ENCODE data around the gene NFIA.

DNA sequence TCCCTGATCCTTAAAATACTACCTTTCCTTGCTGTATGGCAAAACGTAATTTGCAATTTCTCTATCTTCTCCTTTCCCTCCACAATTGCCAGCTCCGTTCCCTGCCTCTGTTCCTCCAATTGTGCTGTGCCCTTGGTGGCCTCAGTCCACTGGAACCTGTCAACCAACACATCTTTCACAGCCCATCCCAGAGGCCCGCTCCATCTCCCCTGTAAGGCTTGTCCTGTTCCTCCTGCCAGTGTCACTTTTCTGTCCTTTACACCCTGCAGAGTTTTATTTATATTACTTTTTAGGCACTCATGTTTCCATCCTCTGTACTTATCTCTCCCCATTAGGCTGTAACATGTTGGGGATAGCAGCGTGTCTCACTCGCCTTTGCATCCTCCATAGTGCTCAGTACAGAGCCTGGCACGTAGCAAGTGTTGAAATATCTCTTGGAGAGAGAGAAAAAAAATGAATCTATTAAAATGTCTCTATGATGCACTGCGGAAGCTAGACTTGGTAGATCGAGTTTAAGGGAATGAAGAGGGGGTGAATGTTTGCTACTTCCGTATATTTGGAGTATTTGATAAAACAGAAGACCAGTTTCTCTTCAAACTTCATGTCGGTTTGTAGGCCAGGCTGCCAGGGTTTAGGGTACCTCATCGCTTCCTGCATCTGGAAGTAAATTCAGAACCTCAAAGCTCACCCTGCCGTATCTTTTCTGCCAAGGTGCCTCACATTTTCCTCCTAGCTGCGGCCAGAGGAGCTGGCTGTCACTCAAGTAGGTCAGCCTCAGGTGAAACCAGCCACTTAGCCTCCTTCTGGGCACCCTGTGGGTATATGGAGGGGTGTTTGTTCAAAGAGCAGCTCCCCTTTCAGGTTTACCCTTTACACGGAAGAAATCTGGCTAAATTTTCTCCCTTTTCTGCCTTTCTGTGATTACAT is 338.8 kb downstream of the NFIA start:
- no peak for TF ChIP-seq CTCF (conservative IDR thresholded peaks at IDR 0.05 in 1 of 2, IDR thresholded peaks at IDR 0.05 in 1 of 2; ENCODE audit: low read depth in 1 of 2, low read length in 2 of 2)
- no peak for TF ChIP-seq EZH2 (IDR thresholded peaks at IDR 0.05; ENCODE audit: low read length, missing control alignments)

Data from fibroblast of lung (primary cell).